Caco-2 (cell line): ENCODE measurements around the gene SYNPO2. TPM values are rescaled to one million over a fixed set of nuclear protein-coding genes. Genes with fewer than 3 reads are reported as not detected.
"Not testable (repeated sequence)": the region's sequence is repeated elsewhere in the genome, so short reads cannot be mapped to it uniquely, and the experiment has no call there.

ENCODE experiments used
- BruUV-seq: library from RNA; stranded (reverse); fragments of 400-500 nt; replicated peaks from 2 replicates; lab custom pipeline; 2021; lab: Mats Ljungman, UMichigan
- CTCF ChIA-PET: fragments of 300-600 bp; sonication (Branson Sonifier 250); formaldehyde crosslinking; loops from one replicate; lab custom pipeline; 2022; ENCODE audit warnings: antibody characterized with exemption; lab: Charles Lee
- POLR2A ChIA-PET: fragments of 300-600 bp; sonication (Branson Sonifier 250); formaldehyde crosslinking; loops from one replicate; lab custom pipeline; 2022; ENCODE audit warnings: antibody characterized with exemption; lab: Charles Lee
- DNase-seq, 2 experiments: peaks; one replicate each; pipeline versions ENCODE4 v3.0.0 to v3.0.0-alpha.2; 2020 to 2022
- H3K27me3 ChIP-seq: replicated peaks from 2 replicates; pipeline ENCODE4 v1.6.0; 2011; ENCODE audit warnings: low read length; ENCODE audit not compliant: control insufficient read depth, insufficient read depth
- H3K36me3 ChIP-seq: 2 replicates; pipeline ENCODE4 v1.5.1; 2011; ENCODE audit warnings: low read length; ENCODE audit not compliant: control insufficient read depth, insufficient read depth
- H3K4me1 ChIP-seq: fragments of 250-450 bp; sonication (Bioruptor Pico); 2 replicates; pipeline ENCODE4 v1.5.1; 2020; ENCODE audit warnings: mild to moderate bottlenecking
- H3K4me3 ChIP-seq: 2 replicates; pipeline ENCODE4 v1.5.1; 2011; ENCODE audit warnings: low read depth, mild to moderate bottlenecking, control low read depth, low read length
- H3K9me3 ChIP-seq: fragments of 250-450 bp; sonication (Bioruptor Pico); 2 replicates; pipeline ENCODE4 v1.5.1; 2020; ENCODE audit warnings: mild to moderate bottlenecking, moderate library complexity
- H3K27ac Mint-ChIP-seq: one replicate; pipeline ENCODE4 v1.8.0; 2022; ENCODE audit warnings: mixed read lengths; ENCODE audit not compliant: unreplicated experiment
- H3K27me3 Mint-ChIP-seq: one replicate; pipeline ENCODE4 v1.8.0; 2022; ENCODE audit warnings: mixed read lengths; ENCODE audit not compliant: insufficient read depth, unreplicated experiment
- H3K36me3 Mint-ChIP-seq: one replicate; pipeline ENCODE4 v1.8.0; 2022; ENCODE audit warnings: mild to moderate bottlenecking, mixed read lengths; ENCODE audit not compliant: insufficient read depth, unreplicated experiment
- H3K4me1 Mint-ChIP-seq: one replicate; pipeline ENCODE4 v1.8.0; 2022; ENCODE audit warnings: low read depth, mixed read lengths; ENCODE audit not compliant: unreplicated experiment
- H3K4me3 Mint-ChIP-seq: one replicate; pipeline ENCODE4 v1.8.0; 2022; ENCODE audit warnings: mild to moderate bottlenecking, moderate library complexity, mixed read lengths; ENCODE audit not compliant: unreplicated experiment
- H3K9me3 Mint-ChIP-seq: one replicate; pipeline ENCODE4 v1.8.0; 2022; ENCODE audit warnings: mixed read lengths; ENCODE audit not compliant: unreplicated experiment
- CTCF ChIP-seq, 2 experiments: fragments of 200-600 bp in 1 of 2; IDR thresholded peaks; 1 replicate in 1 of 2; 2 replicates in 1 of 2; pipeline versions ENCODE4 v1.5.1 to v1.8.0; 2011 to 2022; ENCODE audit warnings: antibody characterized with exemption in 1 of 2, control low read depth in 1 of 2, inconsistent platforms in 1 of 2, low read depth in 1 of 2, low read length in 1 of 2, mild to moderate bottlenecking in 1 of 2, moderate library complexity in 1 of 2; ENCODE audit not compliant: insufficient read depth in 1 of 2, severe bottlenecking in 1 of 2, unreplicated experiment in 1 of 2
- intact Hi-C: fragments of 100-400 bp; cut with micrococcal nuclease; formaldehyde crosslinking; loops from one replicate; pipeline ENCODE4 v1.10.0; 2022; ENCODE audit not compliant: unreplicated experiment
- total RNA-seq: library from RNA; stranded (reverse); gene quantifications from 2 replicates; pipeline ENCODE4 v1.2.3, GENCODE V29; 2022

The SYNPO2 gene
- total RNA-seq, 1 experiment from 2014 or later: 0.16 TPM

- Histone ChIP-seq H3K4me3 (no peak overlapping the region), H3K36me3 (no peaks in the 10 kb centered on the region), H3K27me3 (no peaks in the 10 kb centered on the region), H3K4me1 (no peaks in the 10 kb centered on the region), H3K9me3 (no peaks in the 10 kb centered on the region)
- BruUV-seq: no TSS peak
- intact Hi-C loops: no loop called here
- ChIA-PET POLR2A (no interaction called here), CTCF (no interaction called here)
- Mint-ChIP-seq H3K27me3 (no peaks in the 10 kb centered on the region), H3K4me1 (no peaks in the 10 kb centered on the region), H3K36me3 (no peaks in the 10 kb centered on the region), H3K9me3 (peaks cover under 1% of the 10 kb centered on the region), H3K4me3 (no peak overlapping the region), H3K27ac (no peak overlapping the region)
- DNase-seq: no peak
- TF ChIP-seq CTCF (IDR thresholded peaks at IDR 0.05; ENCODE audit: insufficient read depth in 1 of 2, low read depth in 1 of 2, low read length in 1 of 2, severe bottlenecking in 1 of 2, unreplicated experiment in 1 of 2): no peak
Measured at GRCh38 chr4:119059221-119059620, 170.6 kb downstream of the SYNPO2 start.

- H3K4me1 ChIP-seq: peaks cover 22% of the 10 kb centered on the region
- intact Hi-C loops, H3K4me3 Mint-ChIP-seq, H3K27ac Mint-ChIP-seq, POLR2A ChIA-PET, H3K27me3 ChIP-seq, BruUV-seq, DNase-seq, H3K27me3 Mint-ChIP-seq, H3K36me3 Mint-ChIP-seq, H3K4me1 Mint-ChIP-seq, H3K4me3 ChIP-seq, H3K9me3 Mint-ChIP-seq, H3K36me3 ChIP-seq, CTCF ChIA-PET, H3K9me3 ChIP-seq: not testable (repeated sequence)
Measured at GRCh38 chr4:119067125-119067524, 178.5 kb downstream of the SYNPO2 start.

GRCh38 chr4:119067670-119068360 is 179.2 kb downstream of the SYNPO2 start:
- H3K36me3 Mint-ChIP-seq, H3K4me3 ChIP-seq, H3K4me1 Mint-ChIP-seq, H3K27me3 Mint-ChIP-seq, POLR2A ChIA-PET, BruUV-seq, H3K36me3 ChIP-seq, H3K9me3 ChIP-seq, intact Hi-C loops, H3K4me3 Mint-ChIP-seq, CTCF ChIA-PET, H3K27ac Mint-ChIP-seq, DNase-seq, H3K27me3 ChIP-seq: not testable (repeated sequence)
- peaks cover 11% of the 10 kb centered on the region for H3K9me3 Mint-ChIP-seq
- peaks cover 22% of the 10 kb centered on the region for H3K4me1 ChIP-seq

- Mint-ChIP-seq H3K27me3 (no peaks in the 10 kb centered on the region), H3K27ac (no peak overlapping the region), H3K4me3 (no peak overlapping the region), H3K4me1 (no peaks in the 10 kb centered on the region), H3K9me3 (peaks cover 19% of the 10 kb centered on the region), H3K36me3 (no peaks in the 10 kb centered on the region)
- DNase-seq: no peak
- Histone ChIP-seq H3K27me3 (no peaks in the 10 kb centered on the region), H3K9me3 (peaks cover 15% of the 10 kb centered on the region; the same call in 1 of the 2 replicates), H3K36me3 (no peaks in the 10 kb centered on the region), H3K4me1 (peaks cover 22% of the 10 kb centered on the region), H3K4me3 (no peak overlapping the region)
- ChIA-PET CTCF (no interaction called here), POLR2A (no interaction called here)
- TF ChIP-seq CTCF (IDR thresholded peaks at IDR 0.05; ENCODE audit: insufficient read depth in 1 of 2, low read depth in 1 of 2, low read length in 1 of 2, severe bottlenecking in 1 of 2, unreplicated experiment in 1 of 2): no peak
- intact Hi-C loops: no loop called here
- no TSS peak for BruUV-seq
Measured at GRCh38 chr4:119068529-119068962, 179.9 kb downstream of the SYNPO2 start.
